Measurements from ENCODE around the gene PPP2R3A.
"Not testable (repeated sequence)": the region's sequence is repeated elsewhere in the genome, so short reads cannot be mapped to it uniquely, and the experiment has no call there.

DNA sequence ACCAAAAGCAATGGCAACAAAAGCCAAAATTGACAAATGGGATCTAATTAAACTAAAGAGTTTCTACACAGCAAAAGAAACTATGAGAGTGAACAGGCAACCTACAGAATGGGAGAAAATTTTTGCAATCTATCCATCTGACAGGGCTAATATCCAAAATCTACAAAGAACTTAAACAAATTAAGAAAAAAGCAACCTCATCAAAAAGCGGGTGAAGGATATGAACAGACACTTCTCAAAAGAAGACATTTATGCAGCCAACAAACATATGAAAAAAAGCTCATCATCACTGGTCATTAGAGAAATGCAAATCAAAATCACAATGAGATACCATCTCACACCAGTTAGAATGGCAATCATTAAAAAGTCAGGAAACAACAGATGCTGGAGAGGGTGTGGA is 153.8 kb downstream of the PPP2R3A start:
- TF ChIP-seq, protein P1, sequence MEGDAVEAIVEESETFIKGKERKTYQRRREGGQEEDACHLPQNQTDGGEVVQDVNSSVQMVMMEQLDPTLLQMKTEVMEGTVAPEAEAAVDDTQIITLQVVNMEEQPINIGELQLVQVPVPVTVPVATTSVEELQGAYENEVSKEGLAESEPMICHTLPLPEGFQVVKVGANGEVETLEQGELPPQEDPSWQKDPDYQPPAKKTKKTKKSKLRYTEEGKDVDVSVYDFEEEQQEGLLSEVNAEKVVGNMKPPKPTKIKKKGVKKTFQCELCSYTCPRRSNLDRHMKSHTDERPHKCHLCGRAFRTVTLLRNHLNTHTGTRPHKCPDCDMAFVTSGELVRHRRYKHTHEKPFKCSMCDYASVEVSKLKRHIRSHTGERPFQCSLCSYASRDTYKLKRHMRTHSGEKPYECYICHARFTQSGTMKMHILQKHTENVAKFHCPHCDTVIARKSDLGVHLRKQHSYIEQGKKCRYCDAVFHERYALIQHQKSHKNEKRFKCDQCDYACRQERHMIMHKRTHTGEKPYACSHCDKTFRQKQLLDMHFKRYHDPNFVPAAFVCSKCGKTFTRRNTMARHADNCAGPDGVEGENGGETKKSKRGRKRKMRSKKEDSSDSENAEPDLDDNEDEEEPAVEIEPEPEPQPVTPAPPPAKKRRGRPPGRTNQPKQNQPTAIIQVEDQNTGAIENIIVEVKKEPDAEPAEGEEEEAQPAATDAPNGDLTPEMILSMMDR (IDR thresholded peaks at IDR 0.05; ENCODE audit: low read length): not testable (repeated sequence)
- not testable (repeated sequence) for TF ChIP-seq EZH2phosphoT487 (IDR thresholded peaks at IDR 0.05; ENCODE audit: low read length); EZH2 (optimal IDR thresholded peaks at IDR 0.05; ENCODE audit: low read depth, low read length)
